HG02852 (cell line): ENCODE measurements around the gene ALB.

ENCODE experiments used
- ATAC-seq: cut with Tn5 transposase; IDR thresholded peaks from one replicate; pipeline ENCODE4 v1.9.1; 2021; ENCODE audit warnings: mild to moderate bottlenecking, moderate library complexity; ENCODE audit not compliant: unreplicated experiment

ALB gene

DNA sequence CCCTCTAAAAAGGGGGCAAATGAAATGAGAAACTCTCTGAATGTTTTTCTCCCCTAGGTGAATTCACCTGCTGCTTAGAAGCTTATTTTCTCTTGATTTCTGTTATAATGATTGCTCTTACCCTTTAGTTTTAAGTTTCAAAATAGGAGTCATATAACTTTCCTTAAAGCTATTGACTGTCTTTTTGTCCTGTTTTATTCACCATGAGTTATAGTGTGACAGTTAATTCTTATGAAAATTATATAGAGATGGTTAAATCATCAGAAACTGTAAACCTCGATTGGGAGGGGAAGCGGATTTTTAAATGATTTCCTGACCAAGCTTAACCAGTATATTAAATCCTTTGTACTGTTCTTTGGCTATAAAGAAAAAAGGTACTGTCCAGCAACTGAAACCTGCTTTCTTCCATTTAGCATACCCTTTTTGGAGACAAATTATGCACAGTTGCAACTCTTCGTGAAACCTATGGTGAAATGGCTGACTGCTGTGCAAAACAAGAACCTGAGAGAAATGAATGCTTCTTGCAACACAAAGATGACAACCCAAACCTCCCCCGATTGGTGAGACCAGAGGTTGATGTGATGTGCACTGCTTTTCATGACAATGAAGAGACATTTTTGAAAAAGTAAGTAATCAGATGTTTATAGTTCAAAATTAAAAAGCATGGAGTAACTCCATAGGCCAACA lies 4.2 kb downstream of the ALB start:
- no peak for ATAC-seq

DNA sequence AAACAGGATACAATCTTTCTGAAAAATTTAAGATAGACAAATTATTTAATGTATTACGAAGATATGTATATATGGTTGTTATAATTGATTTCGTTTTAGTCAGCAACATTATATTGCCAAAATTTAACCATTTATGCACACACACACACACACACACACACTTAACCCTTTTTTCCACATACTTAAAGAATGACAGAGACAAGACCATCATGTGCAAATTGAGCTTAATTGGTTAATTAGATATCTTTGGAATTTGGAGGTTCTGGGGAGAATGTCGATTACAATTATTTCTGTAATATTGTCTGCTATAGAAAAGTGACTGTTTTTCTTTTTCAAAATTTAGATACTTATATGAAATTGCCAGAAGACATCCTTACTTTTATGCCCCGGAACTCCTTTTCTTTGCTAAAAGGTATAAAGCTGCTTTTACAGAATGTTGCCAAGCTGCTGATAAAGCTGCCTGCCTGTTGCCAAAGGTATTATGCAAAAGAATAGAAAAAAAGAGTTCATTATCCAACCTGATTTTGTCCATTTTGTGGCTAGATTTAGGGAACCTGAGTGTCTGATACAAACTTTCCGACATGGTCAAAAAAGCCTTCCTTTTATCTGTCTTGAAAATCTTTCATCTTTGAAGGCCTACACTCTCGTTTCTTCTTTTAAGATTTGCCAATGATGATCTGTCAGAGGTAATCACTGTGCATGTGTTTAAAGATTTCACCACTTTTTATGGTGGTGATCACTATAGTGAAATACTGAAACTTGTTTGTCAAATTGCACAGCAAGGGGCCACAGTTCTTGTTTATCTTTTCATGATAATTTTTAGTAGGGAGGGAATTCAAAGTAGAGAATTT lies 5.2 kb downstream of the ALB start:
- no peak for ATAC-seq

DNA sequence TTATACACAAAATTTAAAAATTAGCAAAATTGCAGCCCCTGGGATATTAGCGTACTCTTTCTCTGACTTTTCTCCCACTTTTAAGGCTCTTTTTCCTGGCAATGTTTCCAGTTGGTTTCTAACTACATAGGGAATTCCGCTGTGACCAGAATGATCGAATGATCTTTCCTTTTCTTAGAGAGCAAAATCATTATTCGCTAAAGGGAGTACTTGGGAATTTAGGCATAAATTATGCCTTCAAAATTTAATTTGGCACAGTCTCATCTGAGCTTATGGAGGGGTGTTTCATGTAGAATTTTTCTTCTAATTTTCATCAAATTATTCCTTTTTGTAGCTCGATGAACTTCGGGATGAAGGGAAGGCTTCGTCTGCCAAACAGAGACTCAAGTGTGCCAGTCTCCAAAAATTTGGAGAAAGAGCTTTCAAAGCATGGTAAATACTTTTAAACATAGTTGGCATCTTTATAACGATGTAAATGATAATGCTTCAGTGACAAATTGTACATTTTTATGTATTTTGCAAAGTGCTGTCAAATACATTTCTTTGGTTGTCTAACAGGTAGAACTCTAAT lies 6.0 kb downstream of the ALB start:
- ATAC-seq: no peak

DNA sequence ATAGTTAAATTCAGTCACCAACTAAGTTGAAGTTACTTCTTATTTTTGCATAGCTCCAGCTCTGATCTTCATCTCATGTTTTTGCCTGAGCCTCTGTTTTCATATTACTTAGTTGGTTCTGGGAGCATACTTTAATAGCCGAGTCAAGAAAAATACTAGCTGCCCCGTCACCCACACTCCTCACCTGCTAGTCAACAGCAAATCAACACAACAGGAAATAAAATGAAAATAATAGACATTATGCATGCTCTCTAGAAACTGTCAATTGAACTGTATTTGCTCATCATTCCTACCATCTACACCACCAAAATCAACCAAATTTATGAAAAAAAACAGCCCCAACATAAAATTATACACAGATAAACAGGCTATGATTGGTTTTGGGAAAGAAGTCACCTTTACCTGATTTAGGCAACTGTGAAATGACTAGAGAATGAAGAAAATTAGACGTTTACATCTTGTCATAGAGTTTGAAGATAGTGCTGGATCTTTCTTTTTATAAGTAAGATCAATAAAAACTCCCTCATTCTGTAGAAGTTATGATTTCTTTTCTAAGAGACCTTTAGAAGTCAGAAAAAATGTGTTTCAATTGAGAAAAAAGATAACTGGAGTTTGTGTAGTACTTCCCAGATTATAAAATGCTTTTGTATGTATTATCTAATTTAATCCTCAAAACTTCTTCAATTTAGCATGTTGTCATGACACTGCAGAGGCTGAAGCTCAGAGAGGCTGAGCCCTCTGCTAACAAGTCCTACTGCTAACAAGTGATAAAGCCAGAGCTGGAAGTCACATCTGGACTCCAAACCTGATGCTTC lies 7.0 kb downstream of the ALB start:
- no peak for ATAC-seq

DNA sequence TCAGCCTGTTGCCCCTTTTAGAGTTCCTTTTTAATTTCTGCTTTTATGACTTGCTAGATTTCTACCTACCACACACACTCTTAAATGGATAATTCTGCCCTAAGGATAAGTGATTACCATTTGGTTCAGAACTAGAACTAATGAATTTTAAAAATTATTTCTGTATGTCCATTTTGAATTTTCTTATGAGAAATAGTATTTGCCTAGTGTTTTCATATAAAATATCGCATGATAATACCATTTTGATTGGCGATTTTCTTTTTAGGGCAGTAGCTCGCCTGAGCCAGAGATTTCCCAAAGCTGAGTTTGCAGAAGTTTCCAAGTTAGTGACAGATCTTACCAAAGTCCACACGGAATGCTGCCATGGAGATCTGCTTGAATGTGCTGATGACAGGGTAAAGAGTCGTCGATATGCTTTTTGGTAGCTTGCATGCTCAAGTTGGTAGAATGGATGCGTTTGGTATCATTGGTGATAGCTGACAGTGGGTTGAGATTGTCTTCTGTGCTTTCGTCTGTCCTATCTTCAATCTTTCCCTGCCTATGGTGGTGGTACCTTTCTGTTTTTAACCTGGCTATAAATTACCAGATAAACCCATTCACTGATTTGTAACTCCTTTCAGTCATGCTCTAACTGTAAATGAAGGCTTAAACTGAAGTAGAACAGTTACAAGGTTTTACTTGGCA lies 7.8 kb downstream of the ALB start:
- no peak for ATAC-seq

DNA sequence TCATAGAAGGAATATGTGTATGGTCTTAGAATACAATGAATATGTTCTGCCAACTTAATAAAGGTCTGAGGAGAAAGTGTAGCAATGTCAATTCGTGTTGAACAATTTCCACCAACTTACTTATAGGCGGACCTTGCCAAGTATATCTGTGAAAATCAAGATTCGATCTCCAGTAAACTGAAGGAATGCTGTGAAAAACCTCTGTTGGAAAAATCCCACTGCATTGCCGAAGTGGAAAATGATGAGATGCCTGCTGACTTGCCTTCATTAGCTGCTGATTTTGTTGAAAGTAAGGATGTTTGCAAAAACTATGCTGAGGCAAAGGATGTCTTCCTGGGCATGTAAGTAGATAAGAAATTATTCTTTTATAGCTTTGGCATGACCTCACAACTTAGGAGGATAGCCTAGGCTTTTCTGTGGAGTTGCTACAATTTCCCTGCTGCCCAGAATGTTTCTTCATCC lies 9.2 kb downstream of the ALB start:
- no peak for ATAC-seq

DNA sequence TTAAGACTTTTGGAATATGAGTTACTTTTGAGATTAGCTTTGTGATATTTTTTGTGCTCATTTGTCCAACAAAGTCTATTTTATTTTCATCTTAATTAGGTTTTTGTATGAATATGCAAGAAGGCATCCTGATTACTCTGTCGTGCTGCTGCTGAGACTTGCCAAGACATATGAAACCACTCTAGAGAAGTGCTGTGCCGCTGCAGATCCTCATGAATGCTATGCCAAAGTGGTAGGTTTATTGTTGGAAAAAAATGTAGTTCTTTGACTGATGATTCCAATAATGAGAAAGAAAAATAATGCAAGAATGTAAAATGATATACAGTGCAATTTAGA lies 10.8 kb downstream of the ALB start:
- no peak for ATAC-seq

DNA sequence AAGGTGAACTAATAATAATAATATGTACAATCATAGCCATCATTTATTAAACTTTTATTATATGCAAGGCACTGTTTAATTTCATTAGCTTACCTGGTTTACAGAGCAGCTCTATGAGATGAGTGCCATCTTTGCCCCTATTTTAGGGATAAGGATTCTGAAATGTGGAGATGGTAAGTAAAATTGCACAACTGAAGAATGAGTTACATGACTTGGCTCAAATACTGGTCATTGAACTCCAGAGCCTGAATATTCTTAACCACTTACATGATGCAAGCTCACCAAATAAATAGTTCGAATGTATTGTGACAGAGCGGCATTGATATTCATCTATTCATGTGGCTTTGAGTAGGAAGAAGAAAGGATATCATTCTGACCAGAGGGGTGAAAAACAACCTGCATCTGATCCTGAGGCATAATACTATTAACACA lies 11.7 kb downstream of the ALB start:
- no peak for ATAC-seq

DNA sequence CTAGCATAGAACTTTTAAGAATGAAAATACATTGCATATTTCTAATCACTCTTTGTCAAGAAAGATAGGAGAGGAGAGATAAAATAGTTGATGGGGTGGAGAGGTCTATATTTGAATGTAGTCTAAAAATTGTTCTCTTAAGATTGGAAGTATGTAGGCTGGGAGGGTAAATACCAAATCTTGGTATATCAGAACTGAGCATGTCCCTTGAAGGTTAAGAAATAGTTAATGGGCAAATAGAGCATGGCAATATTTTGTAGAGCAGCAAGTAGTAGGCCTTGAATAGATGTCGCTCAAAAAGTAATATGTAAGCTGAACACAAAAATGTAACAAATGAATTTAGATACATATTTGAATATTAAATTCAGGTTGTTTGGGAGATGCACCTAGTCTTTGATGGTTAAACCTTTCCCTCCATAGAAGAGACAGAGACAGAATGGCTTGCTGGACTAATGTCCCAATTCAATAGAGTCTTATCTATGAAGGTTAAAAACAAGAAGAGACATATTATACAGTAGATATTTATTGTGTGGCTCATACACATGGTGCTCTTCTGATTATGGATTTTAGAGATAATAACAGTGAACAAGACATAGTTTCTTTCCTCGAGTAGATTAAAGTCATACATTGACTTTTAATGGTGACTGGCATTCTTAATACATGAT lies 12.5 kb downstream of the ALB start:
- ATAC-seq: no peak

DNA sequence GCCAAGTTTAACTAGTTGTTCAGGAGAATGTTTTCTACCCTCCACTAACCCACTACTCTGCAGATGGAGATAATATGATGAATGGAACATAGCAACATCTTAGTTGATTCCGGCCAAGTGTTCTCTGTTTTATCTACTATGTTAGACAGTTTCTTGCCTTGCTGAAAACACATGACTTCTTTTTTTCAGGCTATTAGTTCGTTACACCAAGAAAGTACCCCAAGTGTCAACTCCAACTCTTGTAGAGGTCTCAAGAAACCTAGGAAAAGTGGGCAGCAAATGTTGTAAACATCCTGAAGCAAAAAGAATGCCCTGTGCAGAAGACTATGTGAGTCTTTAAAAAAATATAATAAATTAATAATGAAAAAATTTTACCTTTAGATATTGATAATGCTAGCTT lies 13.3 kb downstream of the ALB start:
- no peak for ATAC-seq

DNA sequence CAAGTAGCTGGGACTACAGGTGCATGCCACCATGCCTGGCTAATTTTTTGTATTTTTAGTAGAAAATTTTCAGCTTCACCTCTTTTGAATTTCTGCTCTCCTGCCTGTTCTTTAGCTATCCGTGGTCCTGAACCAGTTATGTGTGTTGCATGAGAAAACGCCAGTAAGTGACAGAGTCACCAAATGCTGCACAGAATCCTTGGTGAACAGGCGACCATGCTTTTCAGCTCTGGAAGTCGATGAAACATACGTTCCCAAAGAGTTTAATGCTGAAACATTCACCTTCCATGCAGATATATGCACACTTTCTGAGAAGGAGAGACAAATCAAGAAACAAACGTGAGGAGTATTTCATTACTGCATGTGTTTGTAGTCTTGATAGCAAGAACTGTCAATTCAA lies 13.9 kb downstream of the ALB start:
- ATAC-seq: no peak

DNA sequence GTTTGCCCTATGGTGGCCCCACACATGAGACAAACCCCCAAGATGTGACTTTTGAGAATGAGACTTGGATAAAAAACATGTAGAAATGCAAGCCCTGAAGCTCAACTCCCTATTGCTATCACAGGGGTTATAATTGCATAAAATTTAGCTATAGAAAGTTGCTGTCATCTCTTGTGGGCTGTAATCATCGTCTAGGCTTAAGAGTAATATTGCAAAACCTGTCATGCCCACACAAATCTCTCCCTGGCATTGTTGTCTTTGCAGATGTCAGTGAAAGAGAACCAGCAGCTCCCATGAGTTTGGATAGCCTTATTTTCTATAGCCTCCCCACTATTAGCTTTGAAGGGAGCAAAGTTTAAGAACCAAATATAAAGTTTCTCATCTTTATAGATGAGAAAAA lies 14.6 kb downstream of the ALB start:
- ATAC-seq: no peak

DNA sequence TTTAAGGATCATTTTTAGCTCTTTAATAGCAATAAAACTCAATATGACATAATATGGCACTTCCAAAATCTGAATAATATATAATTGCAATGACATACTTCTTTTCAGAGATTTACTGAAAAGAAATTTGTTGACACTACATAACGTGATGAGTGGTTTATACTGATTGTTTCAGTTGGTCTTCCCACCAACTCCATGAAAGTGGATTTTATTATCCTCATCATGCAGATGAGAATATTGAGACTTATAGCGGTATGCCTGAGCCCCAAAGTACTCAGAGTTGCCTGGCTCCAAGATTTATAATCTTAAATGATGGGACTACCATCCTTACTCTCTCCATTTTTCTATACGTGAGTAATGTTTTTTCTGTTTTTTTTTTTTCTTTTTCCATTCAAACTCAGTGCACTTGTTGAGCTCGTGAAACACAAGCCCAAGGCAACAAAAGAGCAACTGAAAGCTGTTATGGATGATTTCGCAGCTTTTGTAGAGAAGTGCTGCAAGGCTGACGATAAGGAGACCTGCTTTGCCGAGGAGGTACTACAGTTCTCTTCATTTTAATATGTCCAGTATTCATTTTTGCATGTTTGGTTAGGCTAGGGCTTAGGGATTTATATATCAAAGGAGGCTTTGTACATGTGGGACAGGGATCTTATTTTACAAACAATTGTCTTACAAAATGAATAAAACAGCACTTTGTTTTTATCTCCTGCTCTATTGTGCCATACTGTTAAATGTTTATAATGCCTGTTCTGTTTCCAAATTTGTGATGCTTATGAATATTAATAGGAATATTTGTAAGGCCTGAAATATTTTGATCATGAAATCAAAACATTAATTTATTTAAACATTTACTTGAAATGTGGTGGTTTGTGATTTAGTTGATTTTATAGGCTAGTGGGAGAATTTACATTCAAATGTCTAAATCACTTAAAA lies 15.3 kb downstream of the ALB start:
- no peak for ATAC-seq

DNA sequence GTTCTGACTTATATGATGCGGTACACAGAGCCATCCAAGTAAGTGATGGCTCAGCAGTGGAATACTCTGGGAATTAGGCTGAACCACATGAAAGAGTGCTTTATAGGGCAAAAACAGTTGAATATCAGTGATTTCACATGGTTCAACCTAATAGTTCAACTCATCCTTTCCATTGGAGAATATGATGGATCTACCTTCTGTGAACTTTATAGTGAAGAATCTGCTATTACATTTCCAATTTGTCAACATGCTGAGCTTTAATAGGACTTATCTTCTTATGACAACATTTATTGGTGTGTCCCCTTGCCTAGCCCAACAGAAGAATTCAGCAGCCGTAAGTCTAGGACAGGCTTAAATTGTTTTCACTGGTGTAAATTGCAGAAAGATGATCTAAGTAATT lies 16.5 kb downstream of the ALB start:
- ATAC-seq: no peak

DNA sequence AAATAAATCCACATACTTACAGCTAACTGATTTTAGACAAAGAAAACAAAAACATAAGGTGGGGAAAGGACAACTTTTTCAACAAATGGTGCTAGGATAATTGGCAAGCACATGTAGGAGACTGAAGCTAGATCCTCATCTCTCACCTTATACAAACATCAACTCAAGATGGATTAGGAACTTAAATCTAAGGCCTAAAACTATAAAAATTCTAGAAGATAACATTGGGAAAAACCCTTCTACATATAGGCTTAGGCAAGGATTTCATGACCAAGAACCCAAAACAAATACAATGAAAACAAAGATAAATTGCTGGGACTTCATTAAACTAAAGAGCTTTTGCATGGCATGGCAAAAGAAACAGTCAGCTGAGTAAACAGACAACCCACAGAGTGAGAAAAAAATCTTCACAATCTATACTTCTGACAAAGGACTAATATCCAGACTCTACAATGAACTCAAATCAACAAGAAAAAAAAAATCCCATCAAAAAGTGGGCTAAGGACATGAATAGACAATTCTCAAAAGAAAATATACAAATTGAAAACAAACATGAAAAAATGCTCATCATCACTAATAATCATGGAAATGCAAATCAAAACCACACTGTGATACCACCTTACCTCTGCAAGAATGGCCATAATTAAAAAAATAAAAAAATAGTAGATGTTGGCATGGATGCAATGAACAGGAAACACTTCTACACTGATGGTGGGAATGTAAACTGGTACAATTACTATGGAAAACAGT lies 17.8 kb downstream of the ALB start:
- ATAC-seq: no peak

DNA sequence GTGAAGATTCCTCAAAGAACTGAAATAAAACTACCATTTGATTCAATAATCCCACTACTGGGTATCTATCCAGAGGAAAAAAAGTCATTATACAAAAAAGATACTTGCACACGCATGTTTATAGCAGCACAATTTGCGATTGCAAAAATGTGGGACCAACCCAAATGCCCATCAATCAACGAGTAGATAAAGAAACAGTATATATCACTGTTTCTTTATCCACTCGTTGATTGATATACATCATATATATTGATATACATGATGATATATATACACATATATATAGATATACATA lies 18.3 kb downstream of the ALB start:
- no peak for ATAC-seq

DNA sequence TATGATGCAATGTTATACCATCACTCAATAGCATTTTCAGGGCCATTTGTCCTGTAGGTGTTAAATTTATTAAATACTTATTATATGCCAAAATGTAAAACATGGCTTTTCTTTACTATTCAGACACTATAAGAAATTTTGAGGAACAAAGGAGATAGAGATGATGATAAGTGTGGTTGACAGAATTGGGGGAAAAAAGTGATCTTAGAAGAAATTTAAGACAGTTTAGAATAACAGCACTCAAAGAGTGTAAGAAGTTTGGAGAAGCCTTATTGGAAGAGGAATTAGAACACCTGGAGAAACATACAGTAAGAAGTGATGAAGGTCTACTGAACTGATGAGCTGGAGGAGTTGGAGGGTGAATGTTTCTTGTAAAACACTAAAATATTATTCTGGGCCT lies 19.1 kb downstream of the ALB start:
- ATAC-seq: no peak

DNA sequence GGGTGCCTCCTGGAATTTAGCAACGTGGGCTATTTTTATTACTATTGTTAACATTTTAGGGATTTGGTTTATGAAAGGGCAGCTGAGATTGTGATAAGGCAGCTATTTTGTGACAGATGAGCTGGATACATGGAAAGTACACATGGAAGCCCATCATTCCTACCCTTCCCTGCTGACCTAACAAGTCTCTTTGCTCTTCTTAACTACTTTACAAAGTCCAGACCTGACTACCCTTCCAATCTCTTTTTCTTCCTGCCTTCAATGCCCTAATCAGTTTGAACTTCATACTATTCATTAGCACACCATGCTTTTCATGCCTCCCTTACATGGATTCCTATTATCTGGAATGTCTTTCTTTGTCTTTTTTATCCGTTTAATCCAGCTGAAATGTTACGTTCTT lies 22.6 kb downstream of the ALB start:
- ATAC-seq: no peak

DNA sequence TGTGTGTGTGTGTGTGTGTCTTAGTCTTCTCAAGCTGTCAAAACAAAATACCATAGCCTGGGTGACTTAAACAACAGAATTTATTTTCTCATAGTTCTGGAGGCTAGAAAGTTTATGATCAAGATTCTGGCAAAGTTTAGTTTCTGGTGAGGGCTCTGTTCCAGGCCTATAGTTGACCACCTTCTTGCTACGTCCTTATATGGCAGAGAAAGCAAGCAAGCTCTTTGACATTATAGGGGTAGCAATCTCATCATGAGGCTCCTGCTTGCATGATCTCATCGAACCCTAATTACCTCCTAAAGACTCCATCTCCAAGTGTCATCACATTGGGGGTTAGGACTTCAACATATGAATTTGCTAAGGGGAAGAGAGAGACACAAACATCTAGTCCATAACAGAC lies 25.0 kb downstream of the ALB start:
- no peak for ATAC-seq
